T-cell (primary cell): Measurements from ENCODE around the gene ZNF175. TPM values are rescaled to one million over a fixed set of nuclear protein-coding genes. Genes with fewer than 3 reads are reported as not detected.

Experiments used
- ATAC-seq, 4 experiments: fragments of 200-7000 bp in 3 of 4; fragments of 150-1000 bp in 1 of 4; cut with Tn5 transposase; replicated peaks in 1 of 4; 1 replicate in 3 of 4; 2 replicates in 1 of 4; pipeline ENCODE4 v1.10.0; 2021; ENCODE audit warnings: moderate library complexity in 3 of 4, mild to moderate bottlenecking in 2 of 4, moderate number of reproducible peaks in 1 of 4
- CTCF ChIA-PET, 2 donors: fragments of 300-600 bp; sonication (Branson Sonifier 250); formaldehyde crosslinking; loops; one replicate each; lab custom pipeline; 2022; ENCODE audit warnings: antibody characterized with exemption in 2 of 2; lab: Charles Lee
- POLR2A ChIA-PET, 2 donors: fragments of 300-600 bp; sonication (Branson Sonifier 250); formaldehyde crosslinking; loops; one replicate each; lab custom pipeline; 2022; ENCODE audit warnings: antibody characterized with exemption in 2 of 2; lab: Charles Lee
- DNase-seq, 35 experiments: peaks; one replicate each; pipeline versions ENCODE4 v3.0.0 to v3.0.0-alpha.2; 2013 to 2023
- H3K27ac ChIP-seq: one replicate; pipeline ENCODE4 v1.5.1; 2013; ENCODE audit warnings: low read length
- H3K27me3 ChIP-seq, 2 experiments: replicated peaks in 1 of 2; 1 replicate in 1 of 2; 2 replicates in 1 of 2; pipeline versions ENCODE4 v1.6.1 to v1.7.0; 2013; ENCODE audit warnings: low read length in 1 of 2, mixed read lengths in 1 of 2; ENCODE audit not compliant: control insufficient read depth in 2 of 2, insufficient read depth in 2 of 2; ENCODE audit errors: extremely low read depth in 1 of 2
- H3K36me3 ChIP-seq, 2 donors: 1 replicate in 1 of 2; 2 replicates in 1 of 2; pipeline versions ENCODE4 v1.6.1 to v1.7.0; 2013; ENCODE audit warnings: low read length in 1 of 2; ENCODE audit not compliant: control insufficient read depth in 2 of 2, insufficient read depth in 1 of 2; ENCODE audit errors: extremely low read depth in 1 of 2
- H3K4me1 ChIP-seq, 2 experiments: 1 replicate in 1 of 2; 2 replicates in 1 of 2; pipeline versions ENCODE4 v1.6.1 to v1.7.0; 2013; ENCODE audit warnings: low read length in 2 of 2, mixed read lengths in 1 of 2; ENCODE audit not compliant: insufficient read depth in 2 of 2, control insufficient read depth in 1 of 2; ENCODE audit errors: extremely low read depth in 1 of 2
- H3K4me3 ChIP-seq, 2 donors: 1 replicate in 1 of 2; 2 replicates in 1 of 2; pipeline versions ENCODE4 v1.5.1 to v1.7.0; 2013; ENCODE audit warnings: mild to moderate bottlenecking in 2 of 2, low read length in 1 of 2, moderate library complexity in 1 of 2; ENCODE audit not compliant: control insufficient read depth in 1 of 2; ENCODE audit errors: extremely low read depth in 1 of 2
- H3K9me3 ChIP-seq: 2 replicates; pipeline ENCODE4 v1.7.0; 2013
- H3K27ac Mint-ChIP-seq, 2 donors: one replicate each; pipeline ENCODE4 v1.8.0; 2020 to 2021; ENCODE audit warnings: mild to moderate bottlenecking in 2 of 2, mixed read lengths in 2 of 2
- H3K27me3 Mint-ChIP-seq, 2 donors: one replicate each; pipeline ENCODE4 v1.8.0; 2021 to 2022; ENCODE audit warnings: mixed read lengths in 2 of 2
- H3K36me3 Mint-ChIP-seq: one replicate; pipeline ENCODE4 v1.8.0; 2021; ENCODE audit warnings: mixed read lengths
- H3K4me1 Mint-ChIP-seq, 3 donors: one replicate each; pipeline ENCODE4 v1.8.0; 2020 to 2022; ENCODE audit warnings: mixed read lengths in 3 of 3, mild to moderate bottlenecking in 1 of 3
- H3K4me3 Mint-ChIP-seq, 3 donors: one replicate each; pipeline ENCODE4 v1.8.0; 2020 to 2022; ENCODE audit warnings: mild to moderate bottlenecking in 3 of 3, mixed read lengths in 3 of 3, moderate library complexity in 3 of 3
- H3K9me3 Mint-ChIP-seq, 3 donors: one replicate each; pipeline ENCODE4 v1.8.0; 2020 to 2022; ENCODE audit warnings: mixed read lengths in 3 of 3
- WGBS: methylation state at CpG from one replicate; pipeline ENCODE4 v1.1.5; 2013; ENCODE audit warnings: missing lambda C conversion rate; ENCODE audit not compliant: insufficient coverage; 5-methylcytosine and 5-hydroxymethylcytosine counted together
- total RNA-seq, 35 experiments: library from RNA in 6 of 35; stranded (reverse) in 6 of 35; fragments of 120-200 nt in 1 of 35; gene quantifications; one replicate each; pipeline versions ENCODE4 v1.2.1 to v1.2.4 and lab custom pipeline; 2013 to 2026

ZNF175 gene
- total RNA-seq, 5 donors from 2014 or later (not counting 1 experiment from before 2014, with no cell fraction given) = 6.7 to 16.8 (median 12.3) TPM

- ChIA-PET POLR2A (interaction anchor here in 1 of 2 donors (0.5 kb wide), 1 partner anchor 12 kb away, joined by 3 read pairs; no protein-coding TSS in a partner anchor), CTCF (no interaction called here)
- H3K27ac Mint-ChIP-seq = no peak overlapping the region
- WGBS = no CpG with 5 or more reads among the region's 1 CpG
- no peaks in the 10 kb centered on the region for H3K27me3 ChIP-seq
- H3K36me3 Mint-ChIP-seq = peaks cover 74% of the 10 kb centered on the region
- no peak for DNase-seq
- H3K27ac ChIP-seq = no peak overlapping the region
- H3K4me3 Mint-ChIP-seq = no peak overlapping the region
- no peaks in the 10 kb centered on the region for H3K27me3 Mint-ChIP-seq
- no peaks in the 10 kb centered on the region for H3K4me1 ChIP-seq
- peaks cover 9 to 33% of the 10 kb centered on the region in 2 donors for H3K36me3 ChIP-seq
- no peak overlapping the region for H3K4me3 ChIP-seq
- peaks cover 15 to 63% (median 51%) of the 10 kb centered on the region in 3 donors for H3K9me3 Mint-ChIP-seq
- no peaks in the 10 kb centered on the region for H3K4me1 Mint-ChIP-seq
- no peak for ATAC-seq
- peaks cover 23% of the 10 kb centered on the region for H3K9me3 ChIP-seq
Observed at GRCh38 chr19:51586103-51586728, 15.1 kb downstream of the ZNF175 start.

GRCh38 chr19:51586799-51587198 lies 15.7 kb downstream of the ZNF175 start:
- CTCF ChIA-PET = no interaction called here
- H3K36me3 ChIP-seq = peaks cover 8 to 27% of the 10 kb centered on the region in 2 donors
- Mint-ChIP-seq H3K4me1 (no peaks in the 10 kb centered on the region), H3K9me3 (peaks cover 15 to 63% (median 51%) of the 10 kb centered on the region in 3 donors), H3K4me3 (no peak overlapping the region), H3K27ac (no peak overlapping the region), H3K36me3 (peaks cover 68% of the 10 kb centered on the region), H3K27me3 (no peaks in the 10 kb centered on the region)
- H3K4me1 ChIP-seq = no peaks in the 10 kb centered on the region
- 85% methylated on average over 2 of the region's 4 CpGs for WGBS
- POLR2A ChIA-PET = no interaction called here
- no peak for DNase-seq
- H3K4me3 ChIP-seq = no peak overlapping the region
- ATAC-seq = no peak
- peaks cover 23% of the 10 kb centered on the region for H3K9me3 ChIP-seq
- no peak overlapping the region for H3K27ac ChIP-seq
- H3K27me3 ChIP-seq = no peaks in the 10 kb centered on the region

GRCh38 chr19:51587264-51588191 lies 16.4 kb downstream of the ZNF175 start:
- Histone ChIP-seq H3K9me3 (peaks cover 23% of the 10 kb centered on the region), H3K4me3 (peak overlapping the region in 1 of 2 donors; percentile 3), H3K4me1 (no peaks in the 10 kb centered on the region), H3K36me3 (peaks cover 2 to 24% of the 10 kb centered on the region in 2 donors), H3K27me3 (no peaks in the 10 kb centered on the region), H3K27ac (no peak overlapping the region)
- H3K27ac Mint-ChIP-seq = no peak overlapping the region
- H3K36me3 Mint-ChIP-seq = peaks cover 62% of the 10 kb centered on the region
- WGBS = 95% methylated on average over 3 of the region's 9 CpGs
- H3K4me3 Mint-ChIP-seq = no peak overlapping the region
- POLR2A ChIA-PET = no interaction called here
- no peaks in the 10 kb centered on the region for H3K27me3 Mint-ChIP-seq
- H3K9me3 Mint-ChIP-seq = peaks cover 15 to 63% (median 51%) of the 10 kb centered on the region in 3 donors
- no peak for ATAC-seq
- no peak for DNase-seq
- CTCF ChIA-PET = no interaction called here
- H3K4me1 Mint-ChIP-seq = peaks cover 0 to 2% (median 0%) of the 10 kb centered on the region in 3 donors

- no CpG with 5 or more reads among the region's 2 CpGs for WGBS
- Mint-ChIP-seq H3K36me3 (peaks cover 42% of the 10 kb centered on the region), H3K9me3 (peaks cover 9 to 50% (median 39%) of the 10 kb centered on the region in 3 donors), H3K27ac (no peak overlapping the region), H3K27me3 (no peaks in the 10 kb centered on the region), H3K4me3 (no peak overlapping the region), H3K4me1 (peaks cover 14 to 17% (median 15%) of the 10 kb centered on the region in 3 donors)
- POLR2A ChIA-PET = no interaction called here
- H3K36me3 ChIP-seq = peaks cover 0 to 17% of the 10 kb centered on the region in 2 donors
- CTCF ChIA-PET = no interaction called here
- no peak overlapping the region for H3K27ac ChIP-seq
- ATAC-seq (no peak), DNase-seq (no peak)
- H3K9me3 ChIP-seq = peaks cover 20% of the 10 kb centered on the region
- no peaks in the 10 kb centered on the region for H3K27me3 ChIP-seq
- no peak overlapping the region for H3K4me3 ChIP-seq
- H3K4me1 ChIP-seq = peaks cover 4 to 16% of the 10 kb centered on the region in 2 experiments
Observed at GRCh38 chr19:51589511-51589910, 18.4 kb downstream of the ZNF175 start.

- Histone ChIP-seq H3K27ac (no peak overlapping the region), H3K4me3 (no peak overlapping the region), H3K36me3 (peaks cover 0 to 16% of the 10 kb centered on the region in 2 donors), H3K4me1 (peaks cover 8 to 22% of the 10 kb centered on the region in 2 experiments), H3K27me3 (no peaks in the 10 kb centered on the region), H3K9me3 (peaks cover 17% of the 10 kb centered on the region)
- Mint-ChIP-seq H3K36me3 (peaks cover 34% of the 10 kb centered on the region), H3K4me3 (no peak overlapping the region), H3K27ac (no peak overlapping the region), H3K4me1 (peaks cover 23 to 25% (median 23%) of the 10 kb centered on the region in 3 donors), H3K9me3 (peaks cover 9 to 42% (median 34%) of the 10 kb centered on the region in 3 donors), H3K27me3 (peaks cover 0 to 3% of the 10 kb centered on the region in 2 donors)
- DNase-seq = no peak
- ChIA-PET CTCF (no interaction called here), POLR2A (no interaction called here)
- ATAC-seq = no peak
- WGBS = 96% methylated on average over 3 of the region's 3 CpGs
Observed at GRCh38 chr19:51590441-51590840, 19.4 kb downstream of the ZNF175 start.

- WGBS = no CpG with 5 or more reads among the region's 1 CpG
- H3K36me3 Mint-ChIP-seq = peaks cover 13% of the 10 kb centered on the region
- H3K4me1 Mint-ChIP-seq = peaks cover 23 to 26% (median 23%) of the 10 kb centered on the region in 3 donors
- H3K27ac Mint-ChIP-seq = no peak overlapping the region
- peaks cover 0 to 4% of the 10 kb centered on the region in 2 experiments for H3K27me3 ChIP-seq
- ChIA-PET POLR2A (no interaction called here), CTCF (no interaction called here)
- no peak for ATAC-seq
- H3K9me3 Mint-ChIP-seq = peaks cover 5 to 23% (median 17%) of the 10 kb centered on the region in 3 donors
- H3K36me3 ChIP-seq = no peaks in the 10 kb centered on the region
- no peak overlapping the region for H3K4me3 ChIP-seq
- no peak for DNase-seq
- no peak overlapping the region for H3K27ac ChIP-seq
- H3K27me3 Mint-ChIP-seq = peaks cover 13 to 15% of the 10 kb centered on the region in 2 donors
- H3K9me3 ChIP-seq = peaks cover 10% of the 10 kb centered on the region
- H3K4me1 ChIP-seq = peaks cover 8 to 22% of the 10 kb centered on the region in 2 experiments
- peak overlapping the region; percentile 34 to 90 (median 39) for H3K4me3 Mint-ChIP-seq
Observed at GRCh38 chr19:51592521-51592920, 21.4 kb downstream of the ZNF175 start.
